ENCODE results near the gene CHADL. TPM values are rescaled to one million over a fixed set of nuclear protein-coding genes. Genes with fewer than 3 reads are reported as not detected.

The CHADL gene
- polyA plus RNA-seq, 1 of the 3 experiments (the other 2 are of a cell fraction), result 0.03 TPM

GRCh38 chr22:41203118-41203517, 37.6 kb downstream of the CHADL start:
- CTCF ChIA-PET, result no interaction called here
- Histone ChIP-seq H3K27ac (ENCODE audit: low read depth in 2 of 2, low read length in 1 of 2) (no peak overlapping the region), H3K4me1 (ENCODE audit: control insufficient read depth in 1 of 2, insufficient read depth in 2 of 2, low read depth in 1 of 2, low read length in 1 of 2) (peaks cover 0 to 4% of the 10 kb centered on the region in 2 experiments; a peak in 1 of 4 replicates), H3K9me3 (no peaks in the 10 kb centered on the region), H3K4me2 (no peak overlapping the region), H3K9me2 (no peaks in the 10 kb centered on the region), H4K20me1 (ENCODE audit: insufficient read depth) (no peaks in the 10 kb centered on the region), H3K79me2 (ENCODE audit: insufficient read depth) (peaks cover 18% of the 10 kb centered on the region), H3K36me3 (replicated peaks in 1 of 2; ENCODE audit: control insufficient read depth in 1 of 2, insufficient read depth in 2 of 2, low read length in 1 of 2) (no peaks in the 10 kb centered on the region), H3K9ac (no peak overlapping the region), H2AFZ (ENCODE audit: low read depth) (no peak overlapping the region), H3K27me3 (ENCODE audit: insufficient read depth) (no peaks in the 10 kb centered on the region), H3K4me3 (ENCODE audit: low read depth in 2 of 2, low read length in 1 of 2) (no peak overlapping the region), H3F3A (replicated peaks; ENCODE audit: insufficient read depth) (no peaks in the 10 kb centered on the region)
- POLR2A ChIA-PET, result no interaction called here
- 82% methylated on average over 2 of the region's 2 CpGs for WGBS (ENCODE audit: low lambda C conversion rate)
- no peak for DNase-seq
- TF ChIP-seq FOSL2 (IDR thresholded peaks at IDR 0.05; ENCODE audit: borderline replicate concordance, low read depth), result no peak
- TF ChIP-seq TEAD4 (IDR thresholded peaks at IDR 0.05; ENCODE audit: borderline replicate concordance, insufficient read depth), result no peak
- no peak for TF ChIP-seq SIN3A (IDR thresholded peaks at IDR 0.05; ENCODE audit: borderline replicate concordance, low read depth, low read length)
- no peak for TF ChIP-seq RFX5 (IDR thresholded peaks at IDR 0.05; ENCODE audit: low read length)
- TF ChIP-seq GABPA (IDR thresholded peaks at IDR 0.05; ENCODE audit: low read depth), result no peak
- no peak for TF ChIP-seq MEF2A (IDR thresholded peaks at IDR 0.05; ENCODE audit: borderline replicate concordance, low read depth)
- TF ChIP-seq FOXM1 (IDR thresholded peaks at IDR 0.05; ENCODE audit: low read depth), result no peak
- TF ChIP-seq REST (IDR thresholded peaks at IDR 0.05; ENCODE audit: low read depth, low read length), result no peak

- Histone ChIP-seq H3K79me2 (ENCODE audit: insufficient read depth) (peaks cover 10% of the 10 kb centered on the region), H3K9me3 (no peaks in the 10 kb centered on the region), H3K27me3 (ENCODE audit: insufficient read depth) (no peaks in the 10 kb centered on the region), H4K20me1 (ENCODE audit: insufficient read depth) (no peaks in the 10 kb centered on the region), H3K4me2 (no peak overlapping the region), H3K9ac (no peak overlapping the region), H3K27ac (ENCODE audit: low read depth in 2 of 2, low read length in 1 of 2) (no peak overlapping the region), H3K9me2 (no peaks in the 10 kb centered on the region), H2AFZ (ENCODE audit: low read depth) (no peak overlapping the region), H3K4me1 (ENCODE audit: control insufficient read depth in 1 of 2, insufficient read depth in 2 of 2, low read depth in 1 of 2, low read length in 1 of 2) (peaks cover 0 to 5% of the 10 kb centered on the region in 2 experiments; a peak in 1 of 4 replicates), H3K36me3 (replicated peaks in 1 of 2; ENCODE audit: control insufficient read depth in 1 of 2, insufficient read depth in 2 of 2, low read length in 1 of 2) (no peaks in the 10 kb centered on the region), H3K4me3 (ENCODE audit: low read depth in 2 of 2, low read length in 1 of 2) (no peak overlapping the region), H3F3A (replicated peaks; ENCODE audit: insufficient read depth) (no peaks in the 10 kb centered on the region)
- whole genome bisulfite sequencing (ENCODE audit: low lambda C conversion rate), result 68% methylated on average over 9 of the region's 10 CpGs
- TF ChIP-seq ELF1 (IDR thresholded peaks at IDR 0.05), result no peak
- no peak for TF ChIP-seq TEAD4 (IDR thresholded peaks at IDR 0.05; ENCODE audit: borderline replicate concordance, insufficient read depth)
- TF ChIP-seq SMC3 (IDR thresholded peaks at IDR 0.05; ENCODE audit: low read depth, low read length), result no peak
- no peak for TF ChIP-seq JUND (IDR thresholded peaks at IDR 0.05)
- TF ChIP-seq GABPA (IDR thresholded peaks at IDR 0.05; ENCODE audit: low read depth), result no peak
- TF ChIP-seq USF2 (IDR thresholded peaks at IDR 0.05; ENCODE audit: borderline replicate concordance, low read depth, low read length), result no peak
- TF ChIP-seq GATA2 (CRISPR knock-in tag; IDR thresholded peaks at IDR 0.05), result no peak
- TF ChIP-seq, protein P1, sequence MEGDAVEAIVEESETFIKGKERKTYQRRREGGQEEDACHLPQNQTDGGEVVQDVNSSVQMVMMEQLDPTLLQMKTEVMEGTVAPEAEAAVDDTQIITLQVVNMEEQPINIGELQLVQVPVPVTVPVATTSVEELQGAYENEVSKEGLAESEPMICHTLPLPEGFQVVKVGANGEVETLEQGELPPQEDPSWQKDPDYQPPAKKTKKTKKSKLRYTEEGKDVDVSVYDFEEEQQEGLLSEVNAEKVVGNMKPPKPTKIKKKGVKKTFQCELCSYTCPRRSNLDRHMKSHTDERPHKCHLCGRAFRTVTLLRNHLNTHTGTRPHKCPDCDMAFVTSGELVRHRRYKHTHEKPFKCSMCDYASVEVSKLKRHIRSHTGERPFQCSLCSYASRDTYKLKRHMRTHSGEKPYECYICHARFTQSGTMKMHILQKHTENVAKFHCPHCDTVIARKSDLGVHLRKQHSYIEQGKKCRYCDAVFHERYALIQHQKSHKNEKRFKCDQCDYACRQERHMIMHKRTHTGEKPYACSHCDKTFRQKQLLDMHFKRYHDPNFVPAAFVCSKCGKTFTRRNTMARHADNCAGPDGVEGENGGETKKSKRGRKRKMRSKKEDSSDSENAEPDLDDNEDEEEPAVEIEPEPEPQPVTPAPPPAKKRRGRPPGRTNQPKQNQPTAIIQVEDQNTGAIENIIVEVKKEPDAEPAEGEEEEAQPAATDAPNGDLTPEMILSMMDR (IDR thresholded peaks at IDR 0.05), result no peak
- no peak for TF ChIP-seq MEF2A (IDR thresholded peaks at IDR 0.05; ENCODE audit: borderline replicate concordance, low read depth)
- TF ChIP-seq TAF1 (IDR thresholded peaks at IDR 0.05; ENCODE audit: borderline replicate concordance, low read depth, low read length), result no peak
- no peak for TF ChIP-seq CHD2 (IDR thresholded peaks at IDR 0.05; ENCODE audit: low read length, partially characterized antibody)
- TF ChIP-seq, protein P2, sequence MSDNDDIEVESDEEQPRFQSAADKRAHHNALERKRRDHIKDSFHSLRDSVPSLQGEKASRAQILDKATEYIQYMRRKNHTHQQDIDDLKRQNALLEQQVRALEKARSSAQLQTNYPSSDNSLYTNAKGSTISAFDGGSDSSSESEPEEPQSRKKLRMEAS (IDR thresholded peaks at IDR 0.05; ENCODE audit: low read depth), result no peak
- TF ChIP-seq FOSL2 (IDR thresholded peaks at IDR 0.05; ENCODE audit: borderline replicate concordance, low read depth), result no peak
- TF ChIP-seq NRF1 (IDR thresholded peaks at IDR 0.05; ENCODE audit: low read depth, low read length), result no peak
- TF ChIP-seq RCOR1 (IDR thresholded peaks at IDR 0.05; ENCODE audit: low read length), result no peak
- no peak for TF ChIP-seq EP300 (IDR thresholded peaks at IDR 0.05; ENCODE audit: borderline replicate concordance in 1 of 2, low read depth in 1 of 2, low read length in 1 of 2)
- no peak for TF ChIP-seq USF1 (IDR thresholded peaks at IDR 0.05; ENCODE audit: borderline replicate concordance, low read depth)
- no peak for TF ChIP-seq EZH2phosphoT487 (IDR thresholded peaks at IDR 0.05; ENCODE audit: borderline replicate concordance, low read depth)
- ChIA-PET POLR2A (no interaction called here), CTCF (no interaction called here)
- DNase-seq, result no peak
These were observed 39.6 kb downstream of the CHADL start for GRCh38 chr22:41201141-41201540.

All from SK-N-SH (cell line).